ENCODE data around the gene MRPL40. TPM values are rescaled to one million over a fixed set of nuclear protein-coding genes. Genes with fewer than 3 reads are reported as not detected.

MRPL40 gene
- total and polyA plus RNA-seq, 4 donors = 17.0 to 61.4 (median 32.2) TPM

GRCh38 chr22:19394274-19395050 is 37.9 kb upstream of the MRPL40 start:
- Histone ChIP-seq H3K9me3 (ENCODE audit: control insufficient read depth in 4 of 4, insufficient read depth in 3 of 4, low read length in 3 of 4) (peaks cover 0 to 4% (median 0%) of the 10 kb centered on the region in 4 donors), H3K4me1 (ENCODE audit: control insufficient read depth in 5 of 5, insufficient read depth in 5 of 5, low read length in 5 of 5) (no peaks in the 10 kb centered on the region), H3K9ac (ENCODE audit: insufficient read depth in 1 of 2, low read length in 2 of 2) (no peak overlapping the region), H3K36me3 (ENCODE audit: control insufficient read depth in 4 of 4, insufficient read depth in 4 of 4, low read length in 4 of 4) (peaks cover 12 to 56% (median 18%) of the 10 kb centered on the region in 4 donors), H3K27ac (ENCODE audit: low read depth in 1 of 2, low read length in 1 of 2) (no peak overlapping the region), H3K4me3 (no peak overlapping the region), H3K27me3 (ENCODE audit: control insufficient read depth in 3 of 3, insufficient read depth in 3 of 3, low read length in 2 of 3) (no peaks in the 10 kb centered on the region)
- ATAC-seq (ENCODE audit: insufficient read depth, low FRiP score) = no peak
- TF ChIP-seq CTCF (IDR thresholded peaks at IDR 0.05; ENCODE audit: control extremely low read depth, extremely low read depth) = no peak
- 92 to 94% methylated on average over 8 of the region's 8 CpGs for WGBS, 2 donors
- DNase-seq = no peak

GRCh38 chr22:19395276-19395675 is 37.1 kb upstream of the MRPL40 start:
- H3K27me3 ChIP-seq (ENCODE audit: control insufficient read depth in 3 of 3, insufficient read depth in 3 of 3, low read length in 2 of 3) = no peaks in the 10 kb centered on the region
- H3K27ac ChIP-seq (ENCODE audit: low read depth in 1 of 2, low read length in 1 of 2) = no peak overlapping the region
- H3K4me3 ChIP-seq = no peak overlapping the region
- H3K4me1 ChIP-seq (ENCODE audit: control insufficient read depth in 5 of 5, insufficient read depth in 5 of 5, low read length in 5 of 5) = no peaks in the 10 kb centered on the region
- H3K9ac ChIP-seq (ENCODE audit: insufficient read depth in 1 of 2, low read length in 2 of 2) = no peak overlapping the region
- no peak for TF ChIP-seq CTCF (IDR thresholded peaks at IDR 0.05; ENCODE audit: control extremely low read depth, extremely low read depth)
- DNase-seq = no peak
- no peak for ATAC-seq (ENCODE audit: insufficient read depth, low FRiP score)
- WGBS, 2 donors = 96 to 97% methylated on average over 4 of the region's 4 CpGs
- peaks cover 12 to 53% (median 18%) of the 10 kb centered on the region in 4 donors for H3K36me3 ChIP-seq (ENCODE audit: control insufficient read depth in 4 of 4, insufficient read depth in 4 of 4, low read length in 4 of 4)
- peaks cover 0 to 4% (median 0%) of the 10 kb centered on the region in 4 donors for H3K9me3 ChIP-seq (ENCODE audit: control insufficient read depth in 4 of 4, insufficient read depth in 3 of 4, low read length in 3 of 4)

- no peaks in the 10 kb centered on the region for H3K27me3 ChIP-seq (ENCODE audit: control insufficient read depth in 3 of 3, insufficient read depth in 3 of 3, low read length in 2 of 3)
- H3K27ac ChIP-seq (ENCODE audit: low read depth in 1 of 2, low read length in 1 of 2) = no peak overlapping the region
- H3K9me3 ChIP-seq (ENCODE audit: control insufficient read depth in 4 of 4, insufficient read depth in 3 of 4, low read length in 3 of 4) = peaks cover 0 to 4% (median 0%) of the 10 kb centered on the region in 4 donors
- ATAC-seq (ENCODE audit: insufficient read depth, low FRiP score) = no peak
- H3K36me3 ChIP-seq (ENCODE audit: control insufficient read depth in 4 of 4, insufficient read depth in 4 of 4, low read length in 4 of 4) = peaks cover 12 to 56% (median 20%) of the 10 kb centered on the region in 4 donors
- no peak overlapping the region for H3K9ac ChIP-seq (ENCODE audit: insufficient read depth in 1 of 2, low read length in 2 of 2)
- no peak overlapping the region for H3K4me3 ChIP-seq
- WGBS, 2 donors = 87% methylated on average over 6 of the region's 6 CpGs
- DNase-seq = no peak
- H3K4me1 ChIP-seq (ENCODE audit: control insufficient read depth in 5 of 5, insufficient read depth in 5 of 5, low read length in 5 of 5) = no peaks in the 10 kb centered on the region
- no peak for TF ChIP-seq CTCF (IDR thresholded peaks at IDR 0.05; ENCODE audit: control extremely low read depth, extremely low read depth)
Observed at GRCh38 chr22:19396561-19396933, 35.8 kb upstream of the MRPL40 start.
